WTC11 (cell line): Measurements from ENCODE around the gene SARS1. TPM values are rescaled to one million over a fixed set of nuclear protein-coding genes. Genes with fewer than 3 reads are reported as not detected.

Experiments used
- ATAC-seq: fragments of 200-7000 bp; cut with Tn5 transposase; 2 replicates; pipeline ENCODE4 v1.10.0; 2021; ENCODE audit warnings: mild to moderate bottlenecking, moderate library complexity
- CTCF ChIA-PET: fragments of 300-600 bp; sonication (Branson Sonifier 250); formaldehyde crosslinking; loops from one replicate; lab custom pipeline; 2021; ENCODE audit warnings: antibody characterized with exemption; lab: Charles Lee
- POLR2A ChIA-PET: fragments of 350-600 bp; sonication (Branson Sonifier 250); formaldehyde crosslinking; loops from one replicate; lab custom pipeline; 2021; ENCODE audit warnings: antibody characterized with exemption; lab: Charles Lee
- DNase-seq: peaks from one replicate; pipeline ENCODE4 v3.0.0; 2021; ENCODE audit warnings: low spot score
- H3K27ac Mint-ChIP-seq: 2 replicates; pipeline ENCODE4 v1.8.0; 2021; ENCODE audit warnings: mixed read lengths
- H3K27me3 Mint-ChIP-seq: 2 replicates; pipeline ENCODE4 v1.8.0; 2021; ENCODE audit warnings: low read depth, mild to moderate bottlenecking, moderate library complexity, mixed read lengths
- H3K36me3 Mint-ChIP-seq: 2 replicates; pipeline ENCODE4 v1.8.0; 2021; ENCODE audit warnings: mixed read lengths
- H3K4me1 Mint-ChIP-seq: 2 replicates; pipeline ENCODE4 v1.8.0; 2022; ENCODE audit warnings: mixed read lengths
- H3K4me3 Mint-ChIP-seq: 2 replicates; pipeline ENCODE4 v1.8.0; 2021; ENCODE audit warnings: mild to moderate bottlenecking, moderate library complexity, mixed read lengths
- H3K9me3 Mint-ChIP-seq: 2 replicates; pipeline ENCODE4 v1.8.0; 2021; ENCODE audit warnings: mixed read lengths
- ARID4B ChIP-seq: sonication (generic); formaldehyde crosslinking; IDR thresholded peaks from 2 replicates; pipeline ENCODE4 v1.8.0; 2023; ENCODE audit warnings: missing genetic modification reagents, mild to moderate bottlenecking, borderline replicate concordance
- E2F1 ChIP-seq: sonication (generic); formaldehyde crosslinking; IDR thresholded peaks from 2 replicates; pipeline ENCODE4 v1.8.0; 2022; ENCODE audit warnings: mild to moderate bottlenecking, missing genetic modification reagents
- ERG ChIP-seq: fragments of 250-450 bp; sonication (Bioruptor Pico); IDR thresholded peaks from 2 replicates; pipeline ENCODE4 v1.8.0; 2021; ENCODE audit warnings: mild to moderate bottlenecking
- FOXP1 ChIP-seq: sonication (generic); formaldehyde crosslinking; IDR thresholded peaks from 2 replicates; pipeline ENCODE4 v1.8.0; 2022; ENCODE audit warnings: missing genetic modification reagents, mild to moderate bottlenecking, moderate library complexity, borderline replicate concordance
- HMGA2 ChIP-seq: fragments of 250-450 bp; sonication (Bioruptor Pico); IDR thresholded peaks from 2 replicates; pipeline ENCODE4 v1.4.0; 2021; ENCODE audit warnings: mild to moderate bottlenecking, moderate library complexity
- MAX ChIP-seq: sonication (generic); formaldehyde crosslinking; IDR thresholded peaks from 2 replicates; pipeline ENCODE4 v1.8.0; 2022; ENCODE audit warnings: mild to moderate bottlenecking, missing genetic modification reagents
- MYBL2 ChIP-seq: sonication (generic); formaldehyde crosslinking; IDR thresholded peaks from 2 replicates; pipeline ENCODE4 v1.8.1; 2023; ENCODE audit warnings: mild to moderate bottlenecking, moderate library complexity, missing genetic modification reagents
- NFE2L1 ChIP-seq: sonication (generic); formaldehyde crosslinking; IDR thresholded peaks from 2 replicates; pipeline ENCODE4 v1.8.1; 2023; ENCODE audit warnings: missing genetic modification reagents
- NFYB ChIP-seq: sonication (generic); formaldehyde crosslinking; conservative IDR thresholded peaks from 2 replicates; pipeline ENCODE4 v1.8.0; 2022; ENCODE audit warnings: low read depth, missing genetic modification reagents
- NR1H2 ChIP-seq: sonication (generic); formaldehyde crosslinking; IDR thresholded peaks from 2 replicates; pipeline ENCODE4 v1.9.0; 2021; ENCODE audit warnings: mild to moderate bottlenecking, moderate library complexity, missing genetic modification reagents
- PRRX2 ChIP-seq: fragments of 250-450 bp; sonication (Bioruptor Pico); IDR thresholded peaks from 2 replicates; pipeline ENCODE4 v1.8.0; 2021; ENCODE audit warnings: mild to moderate bottlenecking
- RELA ChIP-seq: sonication (generic); formaldehyde crosslinking; IDR thresholded peaks from 2 replicates; pipeline ENCODE4 v1.8.1; 2022; ENCODE audit warnings: missing genetic modification reagents, mild to moderate bottlenecking, borderline replicate concordance
- SP1 ChIP-seq: sonication (generic); formaldehyde crosslinking; conservative IDR thresholded peaks from 2 replicates; pipeline ENCODE4 v1.8.1; 2022; ENCODE audit warnings: missing genetic modification reagents
- TEAD4 ChIP-seq: sonication (generic); formaldehyde crosslinking; IDR thresholded peaks from 2 replicates; pipeline ENCODE4 v1.8.0; 2022; ENCODE audit warnings: mild to moderate bottlenecking, missing genetic modification reagents
- USF1 ChIP-seq: sonication (generic); formaldehyde crosslinking; IDR thresholded peaks from 2 replicates; pipeline ENCODE4 v1.8.0; 2022; ENCODE audit warnings: mild to moderate bottlenecking, missing genetic modification reagents
- USF2 ChIP-seq: sonication (generic); formaldehyde crosslinking; IDR thresholded peaks from 2 replicates; pipeline ENCODE4 v1.8.1; 2023; ENCODE audit warnings: mild to moderate bottlenecking, missing genetic modification reagents, moderate library complexity
- ZNF121 ChIP-seq: sonication (generic); formaldehyde crosslinking; IDR thresholded peaks from 2 replicates; pipeline ENCODE4 v1.8.0; 2023; ENCODE audit warnings: missing genetic modification reagents
- total RNA-seq: library from RNA; stranded (reverse); gene quantifications from 3 replicates; pipeline ENCODE4 v1.2.3, GENCODE V29; 2021
- TF ChIP-seq, protein P1 (sequence below): sonication (generic); formaldehyde crosslinking; IDR thresholded peaks from 2 replicates; pipeline ENCODE4 v1.8.1; 2022; ENCODE audit warnings: low read depth, mild to moderate bottlenecking, moderate library complexity, missing genetic modification reagents, borderline replicate concordance

Gene SARS1
- total RNA-seq, 1 experiment from 2014 or later: 149 TPM

GRCh38 chr1:109248797-109249629 is 35.3 kb downstream of the SARS1 start, which contains the start of gene CELSR2:
Gene CELSR2 (plus strand): TSS chr1:109249539. CDS start chr1:109250080, 541 bp downstream.
- peaks cover 24% of the 10 kb centered on the region for H3K4me1 Mint-ChIP-seq
- peaks cover 17% of the 10 kb centered on the region for H3K36me3 Mint-ChIP-seq
- no peak within 1 kb of the TSS for H3K27ac Mint-ChIP-seq
- peak within 1 kb of the TSS; percentile 63 for H3K4me3 Mint-ChIP-seq
- TF ChIP-seq FOXP1 (CRISPR knock-in tag): peak; percentile 52; the same call in 1 of the 2 replicates
- TF ChIP-seq ARID4B (CRISPR knock-in tag): 0 out of 2 replicates have a peak, but pooled peaks have one; percentile 21
- TF ChIP-seq NR1H2: no peak
- TF ChIP-seq E2F1 (CRISPR knock-in tag): 0 out of 2 replicates have a peak, but pooled peaks have one; percentile 53
- no peak for TF ChIP-seq USF1 (CRISPR knock-in tag)
- no peak for TF ChIP-seq RELA (CRISPR knock-in tag)
- TF ChIP-seq TEAD4 (CRISPR knock-in tag): no peak
- TF ChIP-seq SP1 (CRISPR knock-in tag): 0 out of 2 replicates have a peak, but pooled peaks have one; percentile 36
- TF ChIP-seq MYBL2 (CRISPR knock-in tag): 0 out of 2 replicates have a peak, but pooled peaks have one; percentile 57
- no peak for TF ChIP-seq ERG
- no peak for TF ChIP-seq PRRX2
- TF ChIP-seq NFE2L1: 0 out of 2 replicates have a peak, but pooled peaks have one; percentile 14
- no peak for TF ChIP-seq USF2 (CRISPR knock-in tag)
- TF ChIP-seq MAX (CRISPR knock-in tag): peak; percentile 85
- TF ChIP-seq NFYB (CRISPR knock-in tag): no peak
- TF ChIP-seq, protein P1, sequence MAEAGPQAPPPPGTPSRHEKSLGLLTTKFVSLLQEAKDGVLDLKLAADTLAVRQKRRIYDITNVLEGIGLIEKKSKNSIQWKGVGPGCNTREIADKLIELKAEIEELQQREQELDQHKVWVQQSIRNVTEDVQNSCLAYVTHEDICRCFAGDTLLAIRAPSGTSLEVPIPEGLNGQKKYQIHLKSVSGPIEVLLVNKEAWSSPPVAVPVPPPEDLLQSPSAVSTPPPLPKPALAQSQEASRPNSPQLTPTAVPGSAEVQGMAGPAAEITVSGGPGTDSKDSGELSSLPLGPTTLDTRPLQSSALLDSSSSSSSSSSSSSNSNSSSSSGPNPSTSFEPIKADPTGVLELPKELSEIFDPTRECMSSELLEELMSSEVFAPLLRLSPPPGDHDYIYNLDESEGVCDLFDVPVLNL: no peak
- no peak for TF ChIP-seq ZNF121 (CRISPR knock-in tag)
- TF ChIP-seq HMGA2 (CRISPR knock-in tag): no peak
- POLR2A ChIA-PET: interaction anchor here (1.0 to 3.0 kb wide), 5 partner anchors 9 to 149 kb away, joined by 3 to 21 read pairs (median 3); no protein-coding TSS in a partner anchor
- CTCF ChIA-PET: interaction anchor here (1.0 to 5.9 kb wide), 11 partner anchors 9 to 284 kb away, joined by 3 to 81 read pairs (median 3); partner anchors contain the start of genes SARS1 and SORT1
- ATAC-seq: peak; percentile 84
- peak; percentile 88 for DNase-seq
- H3K9me3 Mint-ChIP-seq: peaks cover 8% of the 10 kb centered on the region; the same call in 1 of the 2 replicates
- H3K27me3 Mint-ChIP-seq: peaks cover 36% of the 10 kb centered on the region
